Cardiac fibroblast (primary cell): ENCODE results near the gene HORMAD2.

Source experiments
- DNase-seq, 2 donors: peaks; one replicate each; pipeline versions ENCODE4 v3.0.0 to v3.0.0-alpha.2; 2010; ENCODE audit warnings: low read depth in 2 of 2
- H3K4me3 ChIP-seq, 2 donors: replicated peaks in 1 of 2; 1 replicate in 1 of 2; 2 replicates in 1 of 2; pipeline ENCODE4 v1.5.1; 2011; ENCODE audit warnings: low read depth in 2 of 2, low read length in 2 of 2, mild to moderate bottlenecking in 2 of 2, moderate library complexity in 1 of 2
- TF ChIP-seq, protein P1 (sequence below): IDR thresholded peaks from one replicate; pipeline ENCODE4 v1.5.1; 2011; ENCODE audit warnings: low read depth, mild to moderate bottlenecking, low read length, inconsistent platforms

HORMAD2 gene

DNA sequence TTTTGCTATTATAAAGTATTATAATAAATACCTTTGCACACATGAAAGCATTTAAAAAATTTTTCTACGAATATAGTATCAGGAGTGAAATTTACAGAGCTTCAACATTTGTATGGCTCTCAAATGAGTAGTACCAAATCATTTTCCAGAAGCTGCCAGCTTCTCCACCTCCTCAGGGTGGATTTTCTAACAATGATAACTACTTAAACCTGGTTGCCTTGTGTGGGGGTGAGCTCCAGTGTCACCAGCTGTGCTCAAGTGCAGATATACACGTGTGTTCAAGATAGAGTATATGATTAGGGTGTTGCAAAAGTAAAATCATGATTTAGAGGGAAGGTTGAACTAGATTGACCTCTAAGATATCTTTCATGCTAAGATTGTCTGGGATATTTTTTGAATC, 48.2 kb downstream of the HORMAD2 start:
- TF ChIP-seq, protein P1, sequence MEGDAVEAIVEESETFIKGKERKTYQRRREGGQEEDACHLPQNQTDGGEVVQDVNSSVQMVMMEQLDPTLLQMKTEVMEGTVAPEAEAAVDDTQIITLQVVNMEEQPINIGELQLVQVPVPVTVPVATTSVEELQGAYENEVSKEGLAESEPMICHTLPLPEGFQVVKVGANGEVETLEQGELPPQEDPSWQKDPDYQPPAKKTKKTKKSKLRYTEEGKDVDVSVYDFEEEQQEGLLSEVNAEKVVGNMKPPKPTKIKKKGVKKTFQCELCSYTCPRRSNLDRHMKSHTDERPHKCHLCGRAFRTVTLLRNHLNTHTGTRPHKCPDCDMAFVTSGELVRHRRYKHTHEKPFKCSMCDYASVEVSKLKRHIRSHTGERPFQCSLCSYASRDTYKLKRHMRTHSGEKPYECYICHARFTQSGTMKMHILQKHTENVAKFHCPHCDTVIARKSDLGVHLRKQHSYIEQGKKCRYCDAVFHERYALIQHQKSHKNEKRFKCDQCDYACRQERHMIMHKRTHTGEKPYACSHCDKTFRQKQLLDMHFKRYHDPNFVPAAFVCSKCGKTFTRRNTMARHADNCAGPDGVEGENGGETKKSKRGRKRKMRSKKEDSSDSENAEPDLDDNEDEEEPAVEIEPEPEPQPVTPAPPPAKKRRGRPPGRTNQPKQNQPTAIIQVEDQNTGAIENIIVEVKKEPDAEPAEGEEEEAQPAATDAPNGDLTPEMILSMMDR = no peak
- no peak for DNase-seq
- no peak overlapping the region for H3K4me3 ChIP-seq

DNA sequence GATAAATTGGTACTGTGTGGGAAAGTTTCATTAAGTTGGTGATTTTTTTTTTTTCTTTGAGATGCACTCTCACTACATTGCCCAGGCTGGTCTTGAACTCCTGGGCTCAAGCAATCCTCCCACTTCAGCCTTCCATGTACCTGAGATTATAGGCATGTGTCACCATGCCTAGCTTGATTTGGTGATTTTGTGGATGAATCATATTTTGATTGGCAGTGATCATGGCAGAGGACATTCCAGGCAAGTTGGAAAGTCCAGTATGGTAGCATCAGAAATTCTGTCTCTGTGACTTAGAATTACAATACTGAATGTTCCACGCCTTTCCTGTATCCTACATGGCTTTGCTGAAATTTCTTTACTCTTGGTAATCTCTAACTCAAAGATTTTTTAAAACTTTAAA, 49.4 kb downstream of the HORMAD2 start:
- DNase-seq = peak in 1 of 2 donors; percentile 8
- H3K4me3 ChIP-seq = no peak overlapping the region
- TF ChIP-seq, protein P1 = no peak

DNA sequence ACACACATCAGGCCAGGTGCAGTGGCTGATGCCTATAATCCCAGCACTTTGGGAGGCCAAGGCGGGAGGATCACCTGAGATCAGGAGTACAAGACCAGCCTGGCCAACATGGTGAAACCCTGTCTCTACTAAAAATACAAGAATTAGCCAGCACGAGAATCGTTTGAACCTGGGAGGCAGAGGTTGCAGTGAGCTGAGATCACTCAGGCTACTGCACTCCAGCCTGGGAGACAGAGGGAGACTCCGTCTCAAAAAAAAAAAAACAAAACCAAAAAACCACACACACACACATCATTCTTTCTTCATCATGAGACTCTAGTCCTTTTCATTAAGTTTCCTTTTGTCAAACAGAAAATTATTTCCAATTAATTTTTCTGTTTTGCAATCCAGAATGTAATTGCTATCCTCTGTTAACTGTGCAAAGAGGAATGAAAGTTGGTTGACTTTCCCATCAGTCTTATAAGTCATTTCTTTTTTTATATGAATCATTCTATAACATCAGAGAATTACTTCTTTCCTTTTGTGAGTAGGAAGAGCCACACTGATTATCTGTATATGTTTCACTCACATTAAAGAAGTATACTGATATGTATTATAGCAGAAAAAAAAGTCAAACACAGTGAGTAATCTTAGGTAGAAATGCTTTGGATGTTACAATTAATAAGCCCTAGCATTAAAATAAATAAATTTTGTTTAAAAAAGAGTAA, 52.2 kb downstream of the HORMAD2 start:
- peak in 1 of 2 donors; percentile 9 for DNase-seq
- TF ChIP-seq, protein P1 = no peak
- no peak overlapping the region for H3K4me3 ChIP-seq

DNA sequence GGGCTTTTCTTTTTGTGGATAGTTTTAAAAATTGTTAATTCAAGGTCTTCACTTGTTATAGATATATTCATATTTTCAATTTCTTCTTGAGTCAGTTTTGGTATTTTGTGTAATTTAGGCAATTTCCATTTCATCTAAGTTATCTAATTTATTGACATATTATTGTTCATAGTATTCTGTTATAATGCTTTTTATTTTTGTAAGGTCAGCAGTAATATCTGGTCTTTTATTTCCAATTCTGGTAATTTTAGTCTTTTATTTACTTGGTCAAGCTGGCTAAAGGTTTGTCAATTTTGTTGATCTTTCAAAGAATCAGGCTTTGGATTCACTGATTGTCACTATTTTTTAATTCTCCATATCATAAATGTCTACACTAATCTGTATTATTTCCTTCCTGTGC, 60.1 kb downstream of the HORMAD2 start:
- no peak overlapping the region for H3K4me3 ChIP-seq
- DNase-seq = no peak
- TF ChIP-seq, protein P1 = no peak

DNA sequence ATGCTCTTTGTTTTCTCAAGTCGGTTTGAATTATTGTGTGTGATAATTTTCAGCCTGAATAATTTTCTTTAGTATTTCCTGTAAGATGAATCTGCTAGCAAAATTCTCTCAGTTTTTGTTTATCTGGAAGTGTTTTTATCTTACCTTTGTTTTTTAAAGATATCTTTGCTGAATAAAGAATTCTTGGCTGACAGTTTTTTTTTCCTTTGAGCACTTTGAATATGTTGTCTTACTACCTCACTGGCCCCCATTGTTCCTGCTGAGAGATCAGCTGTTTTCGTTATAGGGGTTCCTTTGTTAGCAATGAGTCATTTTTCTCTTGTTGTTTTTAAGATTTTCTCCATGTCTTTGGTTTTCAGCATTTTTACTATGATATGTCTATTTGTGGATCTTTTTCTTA, 63.0 kb downstream of the HORMAD2 start:
- TF ChIP-seq, protein P1 = no peak
- H3K4me3 ChIP-seq = no peak overlapping the region
- DNase-seq = peak in 1 of 2 donors; percentile 5

DNA sequence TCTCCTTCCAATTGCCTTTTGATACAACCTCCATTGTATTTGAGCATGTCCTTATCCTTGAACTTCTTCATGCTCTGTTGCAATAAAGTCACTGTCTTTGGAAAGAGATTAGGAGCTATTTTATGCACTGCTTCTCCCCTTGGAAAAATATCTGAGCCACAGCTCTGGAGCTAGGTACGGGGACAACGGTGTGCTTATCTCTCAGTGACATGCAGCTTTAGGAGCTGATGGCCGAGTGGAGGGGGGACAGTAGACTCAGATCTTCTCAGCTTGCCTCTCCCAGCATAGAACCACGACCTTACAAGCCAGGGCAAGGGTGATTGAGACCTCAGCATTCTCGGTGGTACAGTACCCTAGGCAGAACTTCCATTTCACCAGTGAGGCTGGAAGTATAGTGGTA, 64.1 kb downstream of the HORMAD2 start:
- DNase-seq = no peak
- TF ChIP-seq, protein P1 = no peak
- no peak overlapping the region for H3K4me3 ChIP-seq

DNA sequence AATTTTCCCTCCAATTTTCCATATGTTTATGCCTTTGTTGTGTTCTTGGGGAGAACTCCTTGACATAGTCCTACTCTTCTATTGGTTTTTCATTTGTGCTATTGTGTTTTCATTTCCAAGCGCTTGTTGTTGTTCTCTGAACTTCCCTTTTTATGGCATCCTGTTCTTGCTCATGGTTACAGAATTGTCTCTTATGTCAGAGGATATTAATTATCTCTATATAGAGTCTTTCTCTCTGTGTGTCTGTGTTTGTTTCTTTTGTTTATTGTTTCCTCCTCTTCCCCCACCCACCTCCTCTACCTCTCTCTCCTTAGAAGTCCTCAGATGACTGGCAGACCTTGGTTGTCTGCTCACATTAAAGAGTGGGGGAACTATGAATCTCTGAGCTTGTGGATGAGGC, 69.9 kb downstream of the HORMAD2 start:
- DNase-seq = no peak
- TF ChIP-seq, protein P1 = no peak
- H3K4me3 ChIP-seq = no peak overlapping the region
